ENCODE measurements around the gene MICU2. TPM values are rescaled to one million over a fixed set of nuclear protein-coding genes. Genes with fewer than 3 reads are reported as not detected.

MICU2 gene, protein sequence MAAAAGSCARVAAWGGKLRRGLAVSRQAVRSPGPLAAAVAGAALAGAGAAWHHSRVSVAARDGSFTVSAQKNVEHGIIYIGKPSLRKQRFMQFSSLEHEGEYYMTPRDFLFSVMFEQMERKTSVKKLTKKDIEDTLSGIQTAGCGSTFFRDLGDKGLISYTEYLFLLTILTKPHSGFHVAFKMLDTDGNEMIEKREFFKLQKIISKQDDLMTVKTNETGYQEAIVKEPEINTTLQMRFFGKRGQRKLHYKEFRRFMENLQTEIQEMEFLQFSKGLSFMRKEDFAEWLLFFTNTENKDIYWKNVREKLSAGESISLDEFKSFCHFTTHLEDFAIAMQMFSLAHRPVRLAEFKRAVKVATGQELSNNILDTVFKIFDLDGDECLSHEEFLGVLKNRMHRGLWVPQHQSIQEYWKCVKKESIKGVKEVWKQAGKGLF
- 46.8 and 90.8 TPM in 2 replicates for total RNA-seq

DNA sequence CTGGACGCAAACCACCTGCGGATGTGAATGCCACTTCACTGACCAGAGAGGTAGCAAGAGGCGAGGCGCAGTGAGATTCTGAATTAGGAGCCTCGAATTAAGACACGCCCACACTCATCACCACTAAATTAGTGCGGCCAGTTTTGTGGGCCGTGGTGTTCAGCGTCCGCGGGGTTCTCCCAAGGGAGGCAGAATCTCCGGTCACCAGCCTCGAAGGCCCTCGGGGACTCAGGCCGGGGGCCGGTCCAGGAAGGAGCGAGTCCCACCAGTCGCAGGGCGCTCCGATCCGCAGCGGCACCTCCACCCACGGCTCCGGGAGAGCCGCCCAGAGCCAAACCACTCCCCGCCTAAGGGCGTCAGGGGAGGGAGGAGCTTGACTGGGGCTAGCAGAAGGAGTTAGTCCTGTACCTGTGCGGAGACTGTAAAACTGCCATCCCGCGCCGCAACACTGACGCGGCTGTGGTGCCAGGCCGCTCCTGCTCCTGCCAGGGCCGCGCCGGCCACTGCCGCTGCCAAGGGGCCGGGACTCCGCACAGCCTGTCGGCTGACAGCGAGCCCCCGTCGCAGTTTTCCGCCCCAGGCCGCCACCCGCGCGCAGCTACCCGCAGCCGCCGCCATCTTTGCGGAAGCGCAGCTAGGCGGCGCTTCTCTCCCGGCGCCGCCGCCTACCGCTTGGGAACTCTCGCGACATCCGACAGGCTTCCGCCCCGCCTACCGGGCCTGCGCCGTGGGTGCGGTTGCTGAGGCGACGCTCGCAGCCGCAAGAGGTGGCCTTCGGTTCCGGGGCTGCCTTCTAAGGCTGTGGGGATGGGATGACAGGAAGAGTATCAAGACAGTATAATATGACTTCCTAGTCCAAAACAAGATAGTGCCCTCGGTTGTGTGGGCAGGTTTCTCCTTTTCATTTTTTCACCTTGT is at the start of gene MICU2:
Gene MICU2 (minus strand): TSS at position 640 of the 918 bp plus-strand sequence. CDS start 22 bp downstream, at position 618.

GRCh38 chr13:21458813-21459701 is 144.9 kb downstream of the MICU2 start, which contains the start of gene ZDHHC20:
Gene ZDHHC20, minus strand, starts transcription at chr13:21459303. Its CDS starts 132 bp downstream, at chr13:21459171.

Other genes with a start within 250 kb of the MICU2 start
- 40.5 and 54.9 TPM in 2 replicates for gene ZDHHC20, start 144.9 kb downstream of the MICU2 start, total RNA-seq
- not detected in 2 replicates for gene FGF9, start 66.9 kb upstream of the MICU2 start, total RNA-seq

Data from airway epithelial cell (primary cell).